ENCODE results near the gene EIF2B2.

GRCh38 chr14:75049731-75050201 is 47.0 kb downstream of the EIF2B2 start:
- TF ChIP-seq CTCF (conservative IDR thresholded peaks at IDR 0.05; ENCODE audit: low read length) (no peak), EZH2phosphoT487 (IDR thresholded peaks at IDR 0.05; ENCODE audit: borderline replicate concordance, low read depth, low read length) (no peak)
